VCaP (cell line): ENCODE measurements around the gene ACER3.
"Not testable (repeated sequence)": the region's sequence is repeated elsewhere in the genome, so short reads cannot be mapped to it uniquely, and the experiment has no call there.

Experiments used
- H3K27ac ChIP-seq: fragments of 450-650 bp; 2 replicates; pipeline ENCODE4 v1.5.1; 2017
- CTCF ChIP-seq: fragments of 450-650 bp; conservative IDR thresholded peaks from 2 replicates; pipeline ENCODE4 v1.5.1; 2017; ENCODE audit warnings: mild to moderate bottlenecking, moderate library complexity

ACER3 gene

GRCh38 chr11:76854709-76855108, 6.0 kb upstream of the ACER3 start:
- no peak for TF ChIP-seq CTCF

GRCh38 chr11:76855670-76856069, 5.0 kb upstream of the ACER3 start:
- not testable (repeated sequence) for H3K27ac ChIP-seq

More at GRCh38 chr11:76854709-76855108, 6.0 kb upstream of the ACER3 start:
- H3K27ac ChIP-seq = no peak overlapping the region

GRCh38 chr11:76856106-76856505, 4.6 kb upstream of the ACER3 start:
- TF ChIP-seq CTCF = no peak
- no peak overlapping the region for H3K27ac ChIP-seq

- no peak overlapping the region for H3K27ac ChIP-seq
- no peak for TF ChIP-seq CTCF
Measured at GRCh38 chr11:76856571-76856970, 4.1 kb upstream of the ACER3 start.

- H3K27ac ChIP-seq = no peak overlapping the region
- no peak for TF ChIP-seq CTCF
Measured at GRCh38 chr11:76857781-76858410, 2.8 kb upstream of the ACER3 start.

- TF ChIP-seq CTCF = no peak
- peak overlapping the region; percentile 83 for H3K27ac ChIP-seq
Measured at GRCh38 chr11:76859708-76860227, 950 bp upstream of the ACER3 start.

GRCh38 chr11:76861490-76861953, 804 bp downstream of the ACER3 start:
- no peak for TF ChIP-seq CTCF
- H3K27ac ChIP-seq = peak overlapping the region; percentile 83

GRCh38 chr11:76862794-76863193, 2.1 kb downstream of the ACER3 start:
- not testable (repeated sequence) for H3K27ac ChIP-seq
